Esophagus squamous epithelium (tissue), 5 donors: Measurements from ENCODE around the gene SLC35F3. TPM values are rescaled to one million over a fixed set of nuclear protein-coding genes. Genes with fewer than 3 reads are reported as not detected.
"Not testable (repeated sequence)": the region's sequence is repeated elsewhere in the genome, so short reads cannot be mapped to it uniquely, and the experiment has no call there.

Source experiments
- DNase-seq: peaks from one replicate; lab custom pipeline; 2025; lab: John Stamatoyannopoulos, UW
- H3K27ac ChIP-seq, 4 donors: fragments of 200-600 bp; sonication (generic); one replicate each; pipeline ENCODE4 v1.5.1; 2016 to 2019; ENCODE audit warnings: mild to moderate bottlenecking in 1 of 4
- H3K27me3 ChIP-seq, 4 donors: fragments of 200-600 bp; sonication (generic); 1 replicate in 3 of 4; 2 replicates in 1 of 4; pipeline versions ENCODE4 v1.5.1 to v1.6.0; 2017 to 2021; ENCODE audit warnings: antibody characterized with exemption in 1 of 4
- H3K36me3 ChIP-seq, 3 donors: fragments of 200-600 bp; sonication (generic); one replicate each; pipeline ENCODE4 v1.5.1; 2016 to 2019
- H3K4me1 ChIP-seq, 3 donors: fragments of 200-600 bp; sonication (generic); one replicate each; pipeline ENCODE4 v1.5.1; 2017 to 2019
- H3K4me3 ChIP-seq, 4 donors: fragments of 200-600 bp; sonication (generic); 1 replicate in 3 of 4; 2 replicates in 1 of 4; pipeline ENCODE4 v1.5.1; 2016 to 2019; ENCODE audit warnings: mild to moderate bottlenecking in 2 of 4, moderate library complexity in 1 of 4
- H3K9me3 ChIP-seq, 3 donors: fragments of 200-600 bp; sonication (generic); one replicate each; pipeline ENCODE4 v1.5.1; 2016 to 2019
- POLR2A ChIP-seq, 4 donors: fragments of 450-650 bp; IDR thresholded peaks; one replicate each; pipeline ENCODE4 v1.6.1; 2017; ENCODE audit warnings: antibody characterized with exemption in 4 of 4, mild to moderate bottlenecking in 4 of 4, moderate library complexity in 3 of 4
- WGBS, 2 donors: methylation state at CpG; one replicate each; pipeline ENCODE4 v1.1.5; 2018; 5-methylcytosine and 5-hydroxymethylcytosine counted together
- intact Hi-C: fragments of 100-400 bp; cut with DNase I; formaldehyde crosslinking; loops from one replicate; pipeline ENCODE4 v1.15.0; 2022
- total RNA-seq, 4 donors: library from RNA; depleted of rRNA; stranded (reverse); fragments of >200 nt; gene quantifications; one replicate each; pipeline ENCODE4 v1.1.0, GENCODE V29; 2016
- TF ChIP-seq, protein P1 (sequence below), 6 experiments: fragments of 450-650 bp in 4 of 6; fragments of 200-600 bp in 2 of 6; sonication (generic) in 2 of 6; IDR thresholded peaks; one replicate each; pipeline ENCODE4 v1.5.1; 2016 to 2019; ENCODE audit warnings: antibody characterized with exemption in 6 of 6, mild to moderate bottlenecking in 4 of 6, moderate library complexity in 4 of 6
- donor health status: DM: yes; HTN: yes; CAD: no.

Gene SLC35F3
- total RNA-seq, 4 donors from 2014 or later = 0.13 to 0.99 (median 0.55) TPM

DNA sequence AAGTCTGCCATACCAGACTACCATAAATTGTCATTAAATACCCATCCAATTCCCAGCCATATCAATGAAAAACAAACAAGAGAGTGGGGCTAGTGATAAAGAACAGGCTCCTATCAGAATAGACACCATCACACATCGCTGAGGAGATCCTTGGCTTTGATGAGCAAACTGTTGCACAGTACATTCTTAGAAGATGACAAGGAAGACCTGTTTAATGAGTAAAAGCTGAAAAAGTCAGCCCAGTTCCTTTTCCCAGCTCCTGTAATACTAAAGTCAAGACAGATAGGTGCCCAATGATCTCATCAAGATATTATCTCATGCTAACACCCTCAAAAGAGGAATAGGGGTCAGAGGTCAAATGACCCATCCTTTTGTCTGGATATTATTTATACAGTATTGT is 304.3 kb downstream of the SLC35F3 start:
- TF ChIP-seq, protein P1, sequence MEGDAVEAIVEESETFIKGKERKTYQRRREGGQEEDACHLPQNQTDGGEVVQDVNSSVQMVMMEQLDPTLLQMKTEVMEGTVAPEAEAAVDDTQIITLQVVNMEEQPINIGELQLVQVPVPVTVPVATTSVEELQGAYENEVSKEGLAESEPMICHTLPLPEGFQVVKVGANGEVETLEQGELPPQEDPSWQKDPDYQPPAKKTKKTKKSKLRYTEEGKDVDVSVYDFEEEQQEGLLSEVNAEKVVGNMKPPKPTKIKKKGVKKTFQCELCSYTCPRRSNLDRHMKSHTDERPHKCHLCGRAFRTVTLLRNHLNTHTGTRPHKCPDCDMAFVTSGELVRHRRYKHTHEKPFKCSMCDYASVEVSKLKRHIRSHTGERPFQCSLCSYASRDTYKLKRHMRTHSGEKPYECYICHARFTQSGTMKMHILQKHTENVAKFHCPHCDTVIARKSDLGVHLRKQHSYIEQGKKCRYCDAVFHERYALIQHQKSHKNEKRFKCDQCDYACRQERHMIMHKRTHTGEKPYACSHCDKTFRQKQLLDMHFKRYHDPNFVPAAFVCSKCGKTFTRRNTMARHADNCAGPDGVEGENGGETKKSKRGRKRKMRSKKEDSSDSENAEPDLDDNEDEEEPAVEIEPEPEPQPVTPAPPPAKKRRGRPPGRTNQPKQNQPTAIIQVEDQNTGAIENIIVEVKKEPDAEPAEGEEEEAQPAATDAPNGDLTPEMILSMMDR (IDR thresholded peaks at IDR 0.05) = no peak
- no peak for TF ChIP-seq POLR2A (IDR thresholded peaks at IDR 0.05)
- no peak for DNase-seq
- no peak overlapping the region for H3K4me3 ChIP-seq
- no peaks in the 10 kb centered on the region for H3K36me3 ChIP-seq
- H3K4me1 ChIP-seq = peaks cover 0 to 9% (median 1%) of the 10 kb centered on the region in 3 donors
- WGBS, 2 donors = 56 to 79% methylated on average over 1 of the region's 1 CpG
- H3K9me3 ChIP-seq = no peaks in the 10 kb centered on the region
- H3K27me3 ChIP-seq = peaks cover 0 to 40% (median 0%) of the 10 kb centered on the region in 4 donors
- intact Hi-C loops = no loop called here
- H3K27ac ChIP-seq = no peak overlapping the region

DNA sequence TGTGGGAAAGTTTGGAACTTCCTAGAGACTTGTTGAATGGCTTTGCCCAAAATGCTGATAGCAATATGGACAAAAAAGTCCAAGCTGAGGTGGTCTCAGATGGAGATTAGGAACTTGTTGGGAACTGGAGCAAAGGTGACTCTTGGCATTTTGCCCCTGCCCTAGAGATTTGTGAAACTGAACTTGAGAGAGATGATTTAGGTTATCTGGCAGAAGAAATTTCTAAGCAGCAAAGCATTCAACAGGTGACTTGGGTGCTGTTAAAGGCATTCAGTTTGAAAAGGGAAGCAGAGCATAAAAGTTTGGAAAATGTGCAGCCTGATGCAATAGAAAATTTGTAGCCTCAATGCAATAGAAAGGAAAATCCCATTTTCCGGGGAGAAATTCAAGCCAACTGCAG is 306.0 kb downstream of the SLC35F3 start:
- H3K9me3 ChIP-seq, H3K27ac ChIP-seq, intact Hi-C loops, H3K36me3 ChIP-seq, H3K4me3 ChIP-seq, DNase-seq: not testable (repeated sequence)
- WGBS, 2 donors = 60 to 89% methylated on average over 1 of the region's 1 CpG
- Histone ChIP-seq H3K27me3 (peaks cover 0 to 54% (median 0%) of the 10 kb centered on the region in 4 donors), H3K4me1 (peaks cover 8 to 25% (median 10%) of the 10 kb centered on the region in 3 donors)

DNA sequence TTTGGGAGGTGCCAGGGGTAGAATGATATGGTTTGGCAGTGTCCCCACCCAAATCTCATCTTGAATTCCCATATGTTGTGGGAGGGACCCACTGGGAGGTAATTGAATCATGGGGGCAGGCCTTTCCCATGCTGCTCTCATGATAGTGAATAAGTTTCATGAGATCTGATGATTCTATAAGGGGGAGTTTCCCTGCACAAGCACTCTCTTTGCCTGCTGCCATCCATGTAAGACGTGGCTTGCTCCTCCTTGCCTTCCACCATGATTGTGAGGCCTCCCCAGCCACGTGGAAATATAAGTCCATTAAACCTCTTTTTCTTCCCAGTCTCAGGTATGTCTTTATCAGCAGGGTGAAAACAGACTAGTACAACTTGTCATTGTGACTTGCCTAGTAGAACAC is 307.4 kb downstream of the SLC35F3 start:
- Histone ChIP-seq H3K4me1 (peaks cover 8 to 27% (median 10%) of the 10 kb centered on the region in 3 donors), H3K27me3 (peaks cover 0 to 61% (median 0%) of the 10 kb centered on the region in 4 donors)
- intact Hi-C loops, DNase-seq, H3K4me3 ChIP-seq, H3K27ac ChIP-seq, H3K9me3 ChIP-seq, H3K36me3 ChIP-seq: not testable (repeated sequence)
- 38 to 52% methylated on average over 2 of the region's 2 CpGs for WGBS, 2 donors

DNA sequence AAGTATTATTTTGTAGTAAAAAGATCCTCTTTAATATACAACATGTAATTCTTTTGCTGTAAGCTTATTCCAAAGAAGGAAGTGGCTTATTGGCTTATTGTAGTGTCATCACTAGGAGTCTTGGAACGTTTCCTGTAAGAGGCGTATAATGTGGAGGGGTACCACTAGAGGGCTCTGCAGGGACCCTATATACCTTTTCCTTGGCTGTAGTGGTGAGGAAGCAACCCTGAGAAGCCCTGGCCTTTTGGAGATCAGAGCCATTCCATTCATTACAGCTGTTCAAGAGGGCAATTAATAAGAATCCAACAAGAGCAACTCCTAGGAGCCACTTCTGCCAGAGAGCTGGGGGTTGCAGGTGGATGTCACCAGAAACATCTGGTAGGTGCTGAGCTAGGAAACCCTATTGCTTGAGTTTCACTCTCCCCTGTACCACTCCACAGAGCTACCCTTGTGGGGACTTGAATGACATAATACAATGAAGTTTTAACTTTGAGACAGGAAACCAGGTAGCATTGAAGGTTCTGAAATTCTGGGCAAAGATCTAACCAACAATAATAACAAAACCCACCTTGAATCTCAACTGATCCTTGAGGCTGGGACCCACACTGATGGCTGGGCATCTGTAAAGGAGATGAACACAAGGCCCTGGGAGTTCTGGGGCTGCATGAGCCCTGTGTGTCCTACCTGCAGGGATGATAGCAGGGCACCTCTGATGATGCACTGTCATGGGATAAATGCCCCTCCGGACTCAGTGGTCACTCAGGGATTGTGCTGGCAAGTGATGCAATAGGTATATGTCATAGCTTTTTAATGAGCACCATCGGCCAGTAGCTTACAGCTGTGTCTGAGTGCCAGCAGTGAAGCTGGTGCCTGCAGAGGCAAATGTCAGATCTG is 308.5 kb downstream of the SLC35F3 start:
- 6 to 43% methylated on average over 2 to 3 of the region's 4 CpGs for WGBS, 2 donors
- Histone ChIP-seq H3K4me3 (no peak overlapping the region), H3K27me3 (peaks cover 0 to 69% (median 0%) of the 10 kb centered on the region in 4 donors), H3K9me3 (no peaks in the 10 kb centered on the region), H3K4me1 (peaks cover 8 to 27% (median 10%) of the 10 kb centered on the region in 3 donors), H3K27ac (no peak overlapping the region), H3K36me3 (no peaks in the 10 kb centered on the region)
- intact Hi-C loops = no loop called here
- no peak for TF ChIP-seq POLR2A (IDR thresholded peaks at IDR 0.05)
- TF ChIP-seq, protein P1 (IDR thresholded peaks at IDR 0.05) = peak in 3 of 6 experiments; percentile 35 to 60 (median 38)
- no peak for DNase-seq

DNA sequence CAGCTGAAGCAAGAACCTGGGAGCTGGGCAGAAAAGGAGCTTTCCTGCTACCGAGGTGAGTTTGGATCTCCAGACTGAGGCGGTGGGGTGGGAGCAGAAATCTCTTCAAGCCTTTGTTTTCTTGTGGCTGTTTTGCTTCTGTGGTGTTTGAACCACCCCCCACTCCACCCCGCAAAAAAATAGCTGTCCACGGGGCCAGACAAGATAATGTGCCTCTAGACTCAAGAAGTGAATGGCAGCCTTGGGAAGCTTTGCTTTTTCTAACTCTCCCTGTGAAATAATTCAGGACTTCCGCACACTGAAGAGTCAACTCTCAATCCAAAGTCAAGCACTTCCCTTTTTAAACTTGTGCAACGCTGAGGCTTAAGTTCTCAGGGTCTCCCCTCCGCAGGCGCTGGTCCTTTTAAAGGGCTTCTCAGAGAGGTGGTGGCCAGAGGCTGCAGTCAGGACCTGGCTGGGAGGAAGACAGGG is 309.2 kb downstream of the SLC35F3 start:
- Histone ChIP-seq H3K27ac (no peak overlapping the region), H3K36me3 (no peaks in the 10 kb centered on the region), H3K27me3 (peaks cover 0 to 69% (median 0%) of the 10 kb centered on the region in 4 donors), H3K4me1 (peaks cover 8 to 27% (median 10%) of the 10 kb centered on the region in 3 donors), H3K9me3 (no peaks in the 10 kb centered on the region), H3K4me3 (peak overlapping the region; percentile 28 to 64 (median 48))
- intact Hi-C loops = no loop called here
- no peak for DNase-seq
- 6 to 20% methylated on average over 1 to 4 of the region's 8 CpGs for WGBS, 2 donors
- TF ChIP-seq, protein P1 (IDR thresholded peaks at IDR 0.05) = no peak
- TF ChIP-seq POLR2A (IDR thresholded peaks at IDR 0.05) = no peak
